ENCODE data around the gene RAB44. TPM values are rescaled to one million over a fixed set of nuclear protein-coding genes. Genes with fewer than 3 reads are reported as not detected.
"Not testable (repeated sequence)": the region's sequence is repeated elsewhere in the genome, so short reads cannot be mapped to it uniquely, and the experiment has no call there.

The RAB44 gene
- total RNA-seq, 1 experiment from 2014 or later = not detected

DNA sequence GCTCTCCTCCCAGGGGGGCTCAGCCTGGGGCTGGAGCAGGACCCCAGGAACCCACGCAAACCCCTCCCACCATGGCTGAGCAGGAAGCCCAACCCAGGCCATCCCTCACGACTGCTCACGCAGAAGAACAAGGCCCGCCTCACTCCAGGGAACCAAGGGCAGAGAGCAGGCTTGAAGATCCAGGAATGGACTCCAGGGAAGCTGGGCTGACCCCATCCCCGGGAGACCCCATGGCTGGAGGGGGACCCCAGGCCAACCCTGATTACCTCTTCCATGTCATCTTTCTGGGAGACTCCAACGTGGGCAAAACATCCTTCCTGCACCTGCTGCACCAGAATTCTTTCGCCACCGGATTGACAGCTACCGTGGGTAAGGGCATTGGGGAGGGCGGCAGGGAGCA lies 24.7 kb downstream of the RAB44 start:
- Histone ChIP-seq H3K4me1 (no peaks in the 10 kb centered on the region), H3K36me3 (ENCODE audit: control insufficient read depth, insufficient read depth, low read length) (no peaks in the 10 kb centered on the region), H3K27me3 (replicated peaks; ENCODE audit: control insufficient read depth, insufficient read depth, low read length) (no peaks in the 10 kb centered on the region), H3K4me3 (ENCODE audit: low read depth, low read length) (no peak overlapping the region), H3K9me3 (no peaks in the 10 kb centered on the region)
- Mint-ChIP-seq H3K27ac (ENCODE audit: unreplicated experiment) (no peak overlapping the region), H3K4me3 (ENCODE audit: unreplicated experiment) (no peak overlapping the region), H3K27me3 (ENCODE audit: insufficient read depth, unreplicated experiment) (no peaks in the 10 kb centered on the region), H3K9me3 (ENCODE audit: unreplicated experiment) (no peaks in the 10 kb centered on the region), H3K36me3 (ENCODE audit: insufficient read depth, unreplicated experiment) (no peaks in the 10 kb centered on the region), H3K4me1 (ENCODE audit: low read depth, unreplicated experiment) (no peaks in the 10 kb centered on the region)
- POLR2A ChIA-PET = no interaction called here
- no TSS peak for BruUV-seq (replicated peaks)
- intact Hi-C loops (cut with micrococcal nuclease; ENCODE audit: unreplicated experiment) = no loop called here
- DNase-seq = no peak
- TF ChIP-seq, protein P1, sequence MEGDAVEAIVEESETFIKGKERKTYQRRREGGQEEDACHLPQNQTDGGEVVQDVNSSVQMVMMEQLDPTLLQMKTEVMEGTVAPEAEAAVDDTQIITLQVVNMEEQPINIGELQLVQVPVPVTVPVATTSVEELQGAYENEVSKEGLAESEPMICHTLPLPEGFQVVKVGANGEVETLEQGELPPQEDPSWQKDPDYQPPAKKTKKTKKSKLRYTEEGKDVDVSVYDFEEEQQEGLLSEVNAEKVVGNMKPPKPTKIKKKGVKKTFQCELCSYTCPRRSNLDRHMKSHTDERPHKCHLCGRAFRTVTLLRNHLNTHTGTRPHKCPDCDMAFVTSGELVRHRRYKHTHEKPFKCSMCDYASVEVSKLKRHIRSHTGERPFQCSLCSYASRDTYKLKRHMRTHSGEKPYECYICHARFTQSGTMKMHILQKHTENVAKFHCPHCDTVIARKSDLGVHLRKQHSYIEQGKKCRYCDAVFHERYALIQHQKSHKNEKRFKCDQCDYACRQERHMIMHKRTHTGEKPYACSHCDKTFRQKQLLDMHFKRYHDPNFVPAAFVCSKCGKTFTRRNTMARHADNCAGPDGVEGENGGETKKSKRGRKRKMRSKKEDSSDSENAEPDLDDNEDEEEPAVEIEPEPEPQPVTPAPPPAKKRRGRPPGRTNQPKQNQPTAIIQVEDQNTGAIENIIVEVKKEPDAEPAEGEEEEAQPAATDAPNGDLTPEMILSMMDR (IDR thresholded peaks at IDR 0.05; ENCODE audit: insufficient read depth in 1 of 2, low read depth in 1 of 2, low read length in 1 of 2, severe bottlenecking in 1 of 2, unreplicated experiment in 1 of 2) = no peak
- CTCF ChIA-PET = interaction anchor here (0.9 kb wide), 1 partner anchor 71 kb away, joined by 3 read pairs; no protein-coding TSS in a partner anchor

DNA sequence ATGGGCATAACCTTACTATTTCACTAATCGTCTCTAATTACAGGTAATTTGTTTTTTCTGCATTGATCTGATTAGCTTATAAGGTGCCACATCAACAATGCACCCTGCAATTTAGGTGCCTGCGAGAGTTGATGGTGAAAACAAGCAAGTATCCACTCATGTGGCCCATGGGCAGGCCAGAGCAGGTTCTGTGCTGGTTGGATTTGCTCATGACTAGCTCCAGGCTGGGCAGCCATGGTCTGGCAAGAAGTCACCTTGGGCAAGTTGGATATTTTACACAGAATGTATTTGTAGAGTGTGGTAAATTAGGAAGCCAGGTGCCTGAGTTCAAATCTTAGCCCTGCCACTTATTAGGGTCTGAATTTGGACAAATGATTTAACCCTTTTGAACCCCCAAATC lies 25.3 kb downstream of the RAB44 start:
- Mint-ChIP-seq H3K9me3 (ENCODE audit: unreplicated experiment) (no peaks in the 10 kb centered on the region), H3K4me1 (ENCODE audit: low read depth, unreplicated experiment) (no peaks in the 10 kb centered on the region), H3K36me3 (ENCODE audit: insufficient read depth, unreplicated experiment) (no peaks in the 10 kb centered on the region), H3K27ac (ENCODE audit: unreplicated experiment) (no peak overlapping the region), H3K4me3 (ENCODE audit: unreplicated experiment) (no peak overlapping the region), H3K27me3 (ENCODE audit: insufficient read depth, unreplicated experiment) (no peaks in the 10 kb centered on the region)
- no TSS peak for BruUV-seq (replicated peaks)
- no peaks in the 10 kb centered on the region for H3K36me3 ChIP-seq (ENCODE audit: control insufficient read depth, insufficient read depth, low read length)
- no peaks in the 10 kb centered on the region for H3K27me3 ChIP-seq (replicated peaks; ENCODE audit: control insufficient read depth, insufficient read depth, low read length)
- no peak overlapping the region for H3K4me3 ChIP-seq (ENCODE audit: low read depth, low read length)
- DNase-seq = no peak
- no peaks in the 10 kb centered on the region for H3K9me3 ChIP-seq
- ChIA-PET POLR2A (no interaction called here), CTCF (interaction anchor here (0.9 kb wide), 1 partner anchor 72 kb away, joined by 3 read pairs; no protein-coding TSS in a partner anchor)
- intact Hi-C loops (cut with micrococcal nuclease; ENCODE audit: unreplicated experiment) = no loop called here
- H3K4me1 ChIP-seq = no peaks in the 10 kb centered on the region
- TF ChIP-seq, protein P1 (IDR thresholded peaks at IDR 0.05; ENCODE audit: insufficient read depth in 1 of 2, low read depth in 1 of 2, low read length in 1 of 2, severe bottlenecking in 1 of 2, unreplicated experiment in 1 of 2) = no peak

DNA sequence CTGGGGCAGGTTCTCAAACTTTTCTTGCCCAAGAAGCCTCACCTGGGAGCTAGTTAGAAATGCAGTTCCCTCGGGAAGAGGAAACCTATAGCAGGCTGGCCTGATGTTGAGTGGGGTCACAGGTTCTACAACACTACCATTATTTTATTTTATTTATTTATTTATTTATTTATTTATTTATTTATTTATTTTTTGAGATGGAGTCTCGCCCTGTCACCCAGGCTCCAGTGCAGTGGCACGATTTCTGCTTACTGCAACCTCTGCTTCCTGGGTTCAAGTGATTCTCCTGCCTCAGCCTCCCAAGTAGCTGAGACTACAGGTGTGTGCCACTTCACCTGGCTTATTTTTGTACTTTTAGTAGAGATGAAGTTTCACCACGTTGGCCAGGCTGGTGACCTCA lies 26.4 kb downstream of the RAB44 start:
- DNase-seq; H3K9me3 Mint-ChIP-seq (ENCODE audit: unreplicated experiment); BruUV-seq (replicated peaks); H3K27me3 ChIP-seq (replicated peaks; ENCODE audit: control insufficient read depth, insufficient read depth, low read length); H3K4me3 ChIP-seq (ENCODE audit: low read depth, low read length); H3K27ac Mint-ChIP-seq (ENCODE audit: unreplicated experiment); H3K36me3 Mint-ChIP-seq (ENCODE audit: insufficient read depth, unreplicated experiment); H3K4me1 ChIP-seq; H3K27me3 Mint-ChIP-seq (ENCODE audit: insufficient read depth, unreplicated experiment); H3K36me3 ChIP-seq (ENCODE audit: control insufficient read depth, insufficient read depth, low read length); H3K4me1 Mint-ChIP-seq (ENCODE audit: low read depth, unreplicated experiment); H3K4me3 Mint-ChIP-seq (ENCODE audit: unreplicated experiment); H3K9me3 ChIP-seq: not testable (repeated sequence)
- CTCF ChIA-PET = interaction anchor here (1.2 to 1.7 kb wide), 4 partner anchors 18 to 109 kb away, joined by 3 to 13 read pairs (median 4); partner anchors contain the start of gene CDKN1A
- intact Hi-C loops (cut with micrococcal nuclease; ENCODE audit: unreplicated experiment) = loop anchor here (1.0 to 2.0 kb wide), 3 partner anchors 44 to 109 kb away; no protein-coding TSS in a partner anchor
- POLR2A ChIA-PET = interaction anchor here (0.9 kb wide), 1 partner anchor 151 kb away, joined by 3 read pairs; the partner anchor contains the start of gene PPIL1
